ENCODE results near the gene XKR3. TPM values are rescaled to one million over a fixed set of nuclear protein-coding genes. Genes with fewer than 3 reads are reported as not detected.
"Not testable (repeated sequence)": the region's sequence is repeated elsewhere in the genome, so short reads cannot be mapped to it uniquely, and the experiment has no call there.

Gene XKR3
- total RNA-seq, 1 donor = not detected

DNA sequence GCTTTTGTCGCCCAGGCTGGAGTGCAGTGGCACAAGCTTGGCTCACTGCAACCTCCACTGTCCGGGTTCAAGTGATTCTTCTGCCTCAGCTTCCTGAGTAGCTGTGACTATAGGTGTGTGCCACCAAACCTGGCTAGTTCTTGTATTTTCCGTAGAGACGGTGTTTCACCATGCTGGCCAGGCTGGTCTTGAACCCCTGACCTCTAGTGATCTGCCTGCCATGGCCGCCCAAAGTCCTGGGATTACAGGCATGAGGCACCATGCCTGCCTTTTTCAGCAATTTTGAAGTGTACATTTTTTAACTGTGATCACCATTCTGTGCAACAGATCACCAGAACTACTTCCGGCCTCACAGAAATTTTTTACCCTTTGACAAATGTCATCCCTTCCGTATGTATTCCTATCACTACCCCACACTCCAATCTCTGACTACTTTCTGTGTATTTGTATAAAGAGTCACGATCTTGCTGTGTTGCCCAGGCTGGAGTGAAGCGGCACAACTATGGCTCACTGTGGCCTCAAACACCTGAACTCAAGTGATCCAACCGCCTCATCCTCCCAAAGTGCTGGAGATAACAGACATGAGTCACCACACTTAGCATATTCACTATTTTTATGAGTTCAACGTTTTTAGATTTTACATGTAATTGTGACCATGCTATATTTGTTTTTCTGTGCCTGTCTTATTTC is 44.0 kb downstream of the XKR3 start:
- no peak for DNase-seq (ENCODE audit: insufficient read length, low spot score, missing footprints)
- Histone ChIP-seq H3K27me3 (ENCODE audit: insufficient read depth, low read length) (no peaks in the 10 kb centered on the region), H3K36me3 (ENCODE audit: insufficient read depth, low read length) (no peaks in the 10 kb centered on the region), H3K9me3 (ENCODE audit: low read depth, low read length) (no peaks in the 10 kb centered on the region), H3K79me2 (ENCODE audit: insufficient read depth, low read length) (no peaks in the 10 kb centered on the region), H4K20me1 (ENCODE audit: insufficient read depth, low read length) (no peaks in the 10 kb centered on the region), H3K4me1 (ENCODE audit: insufficient read depth, low read length) (no peaks in the 10 kb centered on the region), H3K27ac (ENCODE audit: low read depth, low read length) (no peak overlapping the region), H3K4me2 (ENCODE audit: insufficient read depth, low read length) (no peak overlapping the region), H3K4me3 (ENCODE audit: insufficient read depth, low read length) (no peak overlapping the region), H2AFZ (ENCODE audit: low read length) (no peak overlapping the region)
- TF ChIP-seq, protein P1, sequence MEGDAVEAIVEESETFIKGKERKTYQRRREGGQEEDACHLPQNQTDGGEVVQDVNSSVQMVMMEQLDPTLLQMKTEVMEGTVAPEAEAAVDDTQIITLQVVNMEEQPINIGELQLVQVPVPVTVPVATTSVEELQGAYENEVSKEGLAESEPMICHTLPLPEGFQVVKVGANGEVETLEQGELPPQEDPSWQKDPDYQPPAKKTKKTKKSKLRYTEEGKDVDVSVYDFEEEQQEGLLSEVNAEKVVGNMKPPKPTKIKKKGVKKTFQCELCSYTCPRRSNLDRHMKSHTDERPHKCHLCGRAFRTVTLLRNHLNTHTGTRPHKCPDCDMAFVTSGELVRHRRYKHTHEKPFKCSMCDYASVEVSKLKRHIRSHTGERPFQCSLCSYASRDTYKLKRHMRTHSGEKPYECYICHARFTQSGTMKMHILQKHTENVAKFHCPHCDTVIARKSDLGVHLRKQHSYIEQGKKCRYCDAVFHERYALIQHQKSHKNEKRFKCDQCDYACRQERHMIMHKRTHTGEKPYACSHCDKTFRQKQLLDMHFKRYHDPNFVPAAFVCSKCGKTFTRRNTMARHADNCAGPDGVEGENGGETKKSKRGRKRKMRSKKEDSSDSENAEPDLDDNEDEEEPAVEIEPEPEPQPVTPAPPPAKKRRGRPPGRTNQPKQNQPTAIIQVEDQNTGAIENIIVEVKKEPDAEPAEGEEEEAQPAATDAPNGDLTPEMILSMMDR (IDR thresholded peaks at IDR 0.05; ENCODE audit: extremely low read depth, low read depth, low read length) = no peak

DNA sequence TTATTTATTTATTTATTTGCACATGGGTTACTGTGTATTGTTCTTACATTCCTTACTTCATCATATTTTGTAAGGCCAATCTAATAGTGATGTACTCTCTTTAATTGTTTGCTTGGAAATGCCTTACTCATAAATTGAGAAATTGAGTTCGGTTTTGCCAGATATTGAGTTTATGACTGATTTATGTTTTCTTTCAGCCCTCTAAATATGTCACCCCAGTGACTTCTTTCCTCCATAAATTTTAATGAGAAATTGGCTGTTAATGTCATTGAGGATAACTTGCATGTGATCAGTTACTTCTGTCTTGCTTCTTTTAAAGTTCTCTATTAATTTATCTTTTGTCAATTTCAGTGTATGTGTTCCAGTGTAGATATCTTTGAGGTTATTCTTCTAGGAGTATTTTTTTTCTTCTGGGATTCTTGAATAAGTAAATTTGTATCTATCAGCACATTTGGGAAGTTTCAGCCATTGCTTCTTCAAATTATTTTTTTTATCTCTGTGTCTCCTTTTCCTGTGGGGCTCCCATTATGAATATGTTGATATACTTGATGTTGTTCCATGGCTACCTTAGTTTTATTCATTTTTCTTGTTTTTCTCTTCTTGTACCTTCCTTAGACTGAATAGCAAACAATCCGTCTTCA is 47.8 kb downstream of the XKR3 start:
- Histone ChIP-seq H4K20me1 (ENCODE audit: insufficient read depth, low read length) (no peaks in the 10 kb centered on the region), H3K9me3 (ENCODE audit: low read depth, low read length) (no peaks in the 10 kb centered on the region), H2AFZ (ENCODE audit: low read length) (no peak overlapping the region), H3K27ac (ENCODE audit: low read depth, low read length) (no peak overlapping the region), H3K27me3 (ENCODE audit: insufficient read depth, low read length) (no peaks in the 10 kb centered on the region), H3K79me2 (ENCODE audit: insufficient read depth, low read length) (no peaks in the 10 kb centered on the region), H3K36me3 (ENCODE audit: insufficient read depth, low read length) (no peaks in the 10 kb centered on the region), H3K4me2 (ENCODE audit: insufficient read depth, low read length) (no peak overlapping the region), H3K4me1 (ENCODE audit: insufficient read depth, low read length) (no peaks in the 10 kb centered on the region), H3K4me3 (ENCODE audit: insufficient read depth, low read length) (no peak overlapping the region)
- no peak for DNase-seq (ENCODE audit: insufficient read length, low spot score, missing footprints)
- TF ChIP-seq, protein P1 (IDR thresholded peaks at IDR 0.05; ENCODE audit: extremely low read depth, low read depth, low read length) = no peak

DNA sequence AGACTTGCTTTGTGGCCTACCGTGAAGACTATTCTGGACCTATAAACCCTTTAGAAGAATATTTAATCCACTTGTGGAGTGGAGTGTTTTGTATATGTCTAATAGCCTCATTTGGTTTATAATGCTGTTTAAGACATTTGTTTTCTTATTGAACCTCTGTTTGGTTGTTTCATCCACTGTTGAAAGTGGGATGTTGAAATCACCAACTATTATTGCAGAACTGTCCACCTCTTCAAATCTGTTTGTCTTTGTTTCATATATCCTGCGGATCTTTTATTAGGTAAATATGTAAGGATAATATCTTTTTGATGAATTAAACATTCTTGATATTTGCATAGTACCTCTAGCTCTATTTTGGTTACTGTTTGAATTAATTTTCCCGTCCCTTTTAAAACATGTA is 49.1 kb downstream of the XKR3 start:
- Histone ChIP-seq H4K20me1 (ENCODE audit: insufficient read depth, low read length) (no peaks in the 10 kb centered on the region), H3K9me3 (ENCODE audit: low read depth, low read length) (no peaks in the 10 kb centered on the region), H3K4me1 (ENCODE audit: insufficient read depth, low read length) (no peaks in the 10 kb centered on the region), H3K4me3 (ENCODE audit: insufficient read depth, low read length) (no peak overlapping the region), H3K27me3 (ENCODE audit: insufficient read depth, low read length) (no peaks in the 10 kb centered on the region), H2AFZ (ENCODE audit: low read length) (no peak overlapping the region), H3K4me2 (ENCODE audit: insufficient read depth, low read length) (no peak overlapping the region), H3K79me2 (ENCODE audit: insufficient read depth, low read length) (no peaks in the 10 kb centered on the region), H3K27ac (ENCODE audit: low read depth, low read length) (no peak overlapping the region), H3K36me3 (ENCODE audit: insufficient read depth, low read length) (no peaks in the 10 kb centered on the region)
- no peak for DNase-seq (ENCODE audit: insufficient read length, low spot score, missing footprints)
- TF ChIP-seq, protein P1 (IDR thresholded peaks at IDR 0.05; ENCODE audit: extremely low read depth, low read depth, low read length) = no peak

DNA sequence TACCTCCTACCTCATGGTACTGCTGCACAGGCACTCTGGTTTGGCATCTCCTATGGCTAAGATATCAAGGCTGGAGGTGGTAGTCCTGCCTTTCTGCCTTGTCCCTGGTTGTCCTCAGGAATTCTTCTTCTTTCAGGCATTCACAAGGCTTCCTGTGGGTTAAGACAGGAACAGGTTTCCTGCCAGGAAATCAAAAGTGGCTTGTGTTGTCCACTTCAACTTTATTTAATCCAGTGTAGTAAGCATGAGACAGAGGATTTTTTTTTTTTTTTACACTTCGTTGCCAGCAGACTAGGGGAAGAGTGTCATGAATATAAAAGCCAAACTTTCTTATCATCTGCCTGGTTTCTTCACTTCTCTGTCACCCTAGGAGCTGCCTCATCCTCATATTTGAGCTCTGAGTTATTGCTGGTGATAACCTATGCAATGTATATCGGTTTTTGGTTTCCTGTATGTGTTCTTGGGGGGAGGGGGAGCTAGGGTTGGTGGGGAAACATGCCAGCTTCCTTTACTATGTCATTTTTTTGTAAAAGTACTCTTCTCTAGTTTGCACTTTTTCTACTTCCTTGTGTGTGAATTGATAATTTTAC is 50.2 kb downstream of the XKR3 start:
- DNase-seq (ENCODE audit: insufficient read length, low spot score, missing footprints) = no peak

DNA sequence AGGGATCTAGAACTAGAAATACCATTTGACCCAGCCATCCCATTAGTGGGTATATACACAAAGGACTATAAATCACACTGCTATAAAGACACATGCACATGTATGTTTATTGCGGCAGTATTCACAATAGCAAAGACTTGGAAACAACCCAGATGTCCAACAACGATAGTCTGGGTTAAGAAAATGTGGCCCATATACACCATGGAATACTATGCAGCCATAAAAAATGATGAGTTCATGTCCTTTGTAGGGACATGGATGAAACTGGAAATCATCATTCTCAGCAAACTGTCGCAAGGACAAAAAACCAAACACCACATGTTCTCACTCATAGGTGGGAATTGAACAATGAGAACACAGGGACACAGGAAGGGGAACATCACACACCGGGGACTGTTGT is 53.6 kb downstream of the XKR3 start:
- DNase-seq (ENCODE audit: insufficient read length, low spot score, missing footprints); H3K36me3 ChIP-seq (ENCODE audit: insufficient read depth, low read length); H3K9me3 ChIP-seq (ENCODE audit: low read depth, low read length); H4K20me1 ChIP-seq (ENCODE audit: insufficient read depth, low read length); H2AFZ ChIP-seq (ENCODE audit: low read length); H3K4me1 ChIP-seq (ENCODE audit: insufficient read depth, low read length); H3K79me2 ChIP-seq (ENCODE audit: insufficient read depth, low read length); H3K4me3 ChIP-seq (ENCODE audit: insufficient read depth, low read length); H3K27me3 ChIP-seq (ENCODE audit: insufficient read depth, low read length); H3K4me2 ChIP-seq (ENCODE audit: insufficient read depth, low read length); H3K27ac ChIP-seq (ENCODE audit: low read depth, low read length): not testable (repeated sequence)

More for the DNA sequence above, 50.2 kb downstream of the XKR3 start:
- Histone ChIP-seq H3K4me3 (ENCODE audit: insufficient read depth, low read length) (no peak overlapping the region), H2AFZ (ENCODE audit: low read length) (no peak overlapping the region), H3K4me2 (ENCODE audit: insufficient read depth, low read length) (no peak overlapping the region), H3K36me3 (ENCODE audit: insufficient read depth, low read length) (no peaks in the 10 kb centered on the region), H3K79me2 (ENCODE audit: insufficient read depth, low read length) (no peaks in the 10 kb centered on the region), H3K9me3 (ENCODE audit: low read depth, low read length) (no peaks in the 10 kb centered on the region), H3K4me1 (ENCODE audit: insufficient read depth, low read length) (no peaks in the 10 kb centered on the region), H3K27me3 (ENCODE audit: insufficient read depth, low read length) (no peaks in the 10 kb centered on the region), H3K27ac (ENCODE audit: low read depth, low read length) (no peak overlapping the region), H4K20me1 (ENCODE audit: insufficient read depth, low read length) (no peaks in the 10 kb centered on the region)
- TF ChIP-seq, protein P1 (IDR thresholded peaks at IDR 0.05; ENCODE audit: extremely low read depth, low read depth, low read length) = no peak

DNA sequence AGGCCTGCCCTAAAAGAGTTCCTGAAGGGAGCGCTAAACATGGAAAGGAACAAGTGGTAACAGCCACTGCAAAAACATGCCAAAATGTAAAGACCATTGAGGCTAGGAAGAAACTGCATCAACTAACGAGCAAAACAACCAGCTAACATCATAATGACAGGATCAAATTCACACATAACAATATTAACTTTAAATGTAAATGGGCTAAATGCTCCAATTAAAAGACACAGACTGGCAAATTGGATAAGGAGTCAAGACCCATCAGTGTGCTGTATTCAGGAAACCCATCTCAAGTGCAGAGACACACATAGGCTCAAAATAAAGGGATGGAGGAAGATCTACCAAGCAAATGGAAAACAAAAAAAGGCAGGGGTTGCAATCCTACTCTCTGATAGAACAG is 57.3 kb downstream of the XKR3 start:
- not testable (repeated sequence) for H3K4me3 ChIP-seq (ENCODE audit: insufficient read depth, low read length); H3K79me2 ChIP-seq (ENCODE audit: insufficient read depth, low read length)

More for the DNA sequence above, 57.3 kb downstream of the XKR3 start:
- H4K20me1 ChIP-seq (ENCODE audit: insufficient read depth, low read length); H3K9me3 ChIP-seq (ENCODE audit: low read depth, low read length); H3K4me1 ChIP-seq (ENCODE audit: insufficient read depth, low read length); H3K27ac ChIP-seq (ENCODE audit: low read depth, low read length); H2AFZ ChIP-seq (ENCODE audit: low read length); DNase-seq (ENCODE audit: insufficient read length, low spot score, missing footprints); H3K36me3 ChIP-seq (ENCODE audit: insufficient read depth, low read length); H3K4me2 ChIP-seq (ENCODE audit: insufficient read depth, low read length); H3K27me3 ChIP-seq (ENCODE audit: insufficient read depth, low read length): not testable (repeated sequence)
